Peyer's patch (tissue), 4 donors: Measurements from ENCODE around the gene DRC3. TPM values are rescaled to one million over a fixed set of nuclear protein-coding genes. Genes with fewer than 3 reads are reported as not detected.

Experiments
- DNase-seq, 3 donors: peaks; one replicate each; pipeline ENCODE4 v3.0.0-alpha.2; 2017 to 2019
- H3K27ac ChIP-seq, 4 donors: fragments of 200-600 bp; sonication (generic); one replicate each; pipeline ENCODE4 v1.5.1; 2016 to 2019
- H3K27me3 ChIP-seq, 2 donors: fragments of 200-600 bp; sonication (generic); one replicate each; pipeline ENCODE4 v1.5.1; 2019
- H3K36me3 ChIP-seq, 3 donors: fragments of 200-600 bp; sonication (generic); one replicate each; pipeline ENCODE4 v1.5.1; 2016 to 2019
- H3K4me1 ChIP-seq, 4 donors: fragments of 200-600 bp; sonication (generic); one replicate each; pipeline ENCODE4 v1.5.1; 2016 to 2019
- H3K4me3 ChIP-seq, 4 donors: fragments of 200-600 bp; sonication (generic); 1 replicate in 3 of 4; 2 replicates in 1 of 4; pipeline ENCODE4 v1.5.1; 2016 to 2019; ENCODE audit warnings: mild to moderate bottlenecking in 1 of 4
- H3K9me3 ChIP-seq, 4 donors: fragments of 200-600 bp; sonication (generic); one replicate each; pipeline ENCODE4 v1.5.1; 2016 to 2019; ENCODE audit warnings: mild to moderate bottlenecking in 1 of 4
- POLR2A ChIP-seq, 2 donors: fragments of 450-650 bp; IDR thresholded peaks; one replicate each; pipeline ENCODE4 v1.5.1; 2017; ENCODE audit warnings: antibody characterized with exemption in 2 of 2, mild to moderate bottlenecking in 2 of 2, moderate library complexity in 2 of 2
- total RNA-seq, 4 donors: library from RNA; depleted of rRNA; stranded (reverse); fragments of >200 nt; gene quantifications; one replicate each; pipeline ENCODE4 v1.1.0, GENCODE V29; 2016
- TF ChIP-seq, protein P1 (sequence below), 6 experiments: fragments of 450-650 bp in 4 of 6; fragments of 200-600 bp in 2 of 6; sonication (generic) in 1 of 6; IDR thresholded peaks; one replicate each; pipeline ENCODE4 v1.5.1; 2017 to 2019; ENCODE audit warnings: antibody characterized with exemption in 6 of 6, mild to moderate bottlenecking in 3 of 6, moderate library complexity in 1 of 6

Gene DRC3
- total RNA-seq, 4 donors from 2014 or later, result 0.57 to 6.3 (median 5.8) TPM; not detected in 1

DNA sequence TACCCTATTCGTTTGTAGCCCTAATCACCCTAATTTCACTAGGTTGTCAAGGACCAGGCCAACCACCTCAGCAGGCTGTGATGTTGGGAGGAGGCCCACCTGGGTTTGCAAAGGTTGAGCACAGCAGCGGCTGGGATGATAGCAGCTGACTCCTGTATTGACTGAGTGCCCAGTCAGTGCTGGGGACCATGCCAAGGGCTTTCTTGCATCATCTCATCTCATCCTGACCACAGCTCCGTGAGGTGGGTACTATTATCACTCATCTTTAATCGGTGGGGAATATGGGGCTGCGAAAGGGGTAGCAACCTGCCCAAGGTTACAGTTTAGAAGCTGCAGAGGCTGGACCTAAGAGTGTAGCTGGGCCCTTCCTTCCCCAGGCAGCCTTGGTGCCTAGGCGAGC lies 54.6 kb downstream of the DRC3 start:
- no peaks in the 10 kb centered on the region for H3K27me3 ChIP-seq
- H3K4me3 ChIP-seq, result no peak overlapping the region
- no peaks in the 10 kb centered on the region for H3K9me3 ChIP-seq
- no peaks in the 10 kb centered on the region for H3K4me1 ChIP-seq
- peaks cover 0 to 17% (median 0%) of the 10 kb centered on the region in 3 donors for H3K36me3 ChIP-seq
- no peak for TF ChIP-seq POLR2A (IDR thresholded peaks at IDR 0.05)
- TF ChIP-seq, protein P1, sequence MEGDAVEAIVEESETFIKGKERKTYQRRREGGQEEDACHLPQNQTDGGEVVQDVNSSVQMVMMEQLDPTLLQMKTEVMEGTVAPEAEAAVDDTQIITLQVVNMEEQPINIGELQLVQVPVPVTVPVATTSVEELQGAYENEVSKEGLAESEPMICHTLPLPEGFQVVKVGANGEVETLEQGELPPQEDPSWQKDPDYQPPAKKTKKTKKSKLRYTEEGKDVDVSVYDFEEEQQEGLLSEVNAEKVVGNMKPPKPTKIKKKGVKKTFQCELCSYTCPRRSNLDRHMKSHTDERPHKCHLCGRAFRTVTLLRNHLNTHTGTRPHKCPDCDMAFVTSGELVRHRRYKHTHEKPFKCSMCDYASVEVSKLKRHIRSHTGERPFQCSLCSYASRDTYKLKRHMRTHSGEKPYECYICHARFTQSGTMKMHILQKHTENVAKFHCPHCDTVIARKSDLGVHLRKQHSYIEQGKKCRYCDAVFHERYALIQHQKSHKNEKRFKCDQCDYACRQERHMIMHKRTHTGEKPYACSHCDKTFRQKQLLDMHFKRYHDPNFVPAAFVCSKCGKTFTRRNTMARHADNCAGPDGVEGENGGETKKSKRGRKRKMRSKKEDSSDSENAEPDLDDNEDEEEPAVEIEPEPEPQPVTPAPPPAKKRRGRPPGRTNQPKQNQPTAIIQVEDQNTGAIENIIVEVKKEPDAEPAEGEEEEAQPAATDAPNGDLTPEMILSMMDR (IDR thresholded peaks at IDR 0.05), result no peak
- no peak overlapping the region for H3K27ac ChIP-seq
- peak in 1 of 3 donors; percentile 19 for DNase-seq

DNA sequence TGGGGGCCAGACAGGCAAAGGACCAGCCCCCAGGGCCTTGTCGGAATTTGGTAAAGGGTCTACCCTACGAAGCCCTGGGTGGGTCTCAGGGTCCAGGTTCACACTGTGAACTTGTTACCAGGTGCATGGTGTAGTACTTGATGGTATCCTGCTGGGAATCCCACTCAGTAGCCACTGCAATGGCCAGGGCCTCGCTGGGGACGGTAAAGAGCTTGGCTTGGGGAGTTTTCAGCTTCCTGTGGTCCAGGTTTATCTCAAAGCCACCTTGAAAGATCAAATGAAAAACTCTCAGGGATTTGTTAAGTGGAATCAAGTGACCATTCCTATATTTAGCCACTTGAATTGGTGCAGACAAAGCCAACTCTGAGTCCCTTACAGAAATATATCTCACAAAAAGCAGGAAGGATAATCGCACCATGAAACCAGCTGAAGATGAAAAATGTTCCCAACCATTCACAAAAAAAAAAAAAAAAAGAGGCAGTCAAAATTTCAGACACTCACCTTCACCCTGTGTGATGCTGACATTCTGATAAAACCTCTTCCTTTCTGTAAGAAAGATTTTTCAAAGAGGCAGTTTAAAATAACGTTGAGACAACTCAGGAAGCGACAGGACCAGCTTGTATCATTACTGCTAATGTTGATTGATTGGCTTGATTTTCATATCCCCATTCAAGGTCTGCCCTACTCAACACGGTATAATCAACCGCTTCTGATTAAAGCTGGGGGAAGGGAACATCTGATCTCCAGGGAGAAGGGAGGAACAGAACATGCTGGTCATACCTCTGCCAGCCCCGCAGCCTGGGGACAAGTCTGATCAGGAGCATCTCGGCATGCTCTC lies 55.7 kb downstream of the DRC3 start:
- DNase-seq, result no peak
- H3K27ac ChIP-seq, result no peak overlapping the region
- no peaks in the 10 kb centered on the region for H3K27me3 ChIP-seq
- TF ChIP-seq, protein P1 (IDR thresholded peaks at IDR 0.05), result no peak
- no peak for TF ChIP-seq POLR2A (IDR thresholded peaks at IDR 0.05)
- no peak overlapping the region for H3K4me3 ChIP-seq
- no peaks in the 10 kb centered on the region for H3K4me1 ChIP-seq
- H3K9me3 ChIP-seq, result no peaks in the 10 kb centered on the region
- peaks cover 0 to 17% (median 0%) of the 10 kb centered on the region in 3 donors for H3K36me3 ChIP-seq

DNA sequence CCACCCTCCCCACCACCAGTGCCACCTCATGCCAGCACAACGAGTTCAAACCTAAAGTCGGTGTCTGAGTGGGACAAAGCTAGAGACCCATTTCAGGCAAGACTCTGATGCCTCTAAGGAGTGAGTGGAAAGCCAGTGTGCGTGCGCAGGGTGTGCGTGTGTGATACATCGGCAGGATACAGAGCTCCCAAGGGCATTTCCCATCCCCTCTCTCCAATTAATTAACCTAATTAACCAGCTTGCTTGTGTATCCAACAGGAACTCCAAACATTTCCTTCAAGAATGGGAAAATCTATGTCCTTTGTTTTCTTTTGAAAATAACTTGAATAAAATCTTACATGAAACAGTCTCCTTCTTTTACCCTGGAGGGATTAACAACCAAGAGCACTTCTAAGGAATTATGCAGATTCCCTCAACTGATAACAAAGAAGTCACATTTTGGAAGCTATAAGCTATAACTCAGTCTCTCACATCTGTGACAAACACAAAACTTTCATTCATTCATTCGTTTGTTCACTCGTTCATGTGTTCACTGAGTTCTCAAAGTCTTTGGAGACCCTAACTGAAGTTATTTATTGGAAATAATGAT lies 56.4 kb downstream of the DRC3 start:
- Histone ChIP-seq H3K4me3 (no peak overlapping the region), H3K9me3 (no peaks in the 10 kb centered on the region), H3K36me3 (peaks cover 0 to 16% (median 0%) of the 10 kb centered on the region in 3 donors), H3K4me1 (no peaks in the 10 kb centered on the region), H3K27ac (no peak overlapping the region), H3K27me3 (no peaks in the 10 kb centered on the region)
- TF ChIP-seq, protein P1 (IDR thresholded peaks at IDR 0.05), result no peak
- TF ChIP-seq POLR2A (IDR thresholded peaks at IDR 0.05), result no peak
- DNase-seq, result peak in 1 of 3 donors; percentile 27

DNA sequence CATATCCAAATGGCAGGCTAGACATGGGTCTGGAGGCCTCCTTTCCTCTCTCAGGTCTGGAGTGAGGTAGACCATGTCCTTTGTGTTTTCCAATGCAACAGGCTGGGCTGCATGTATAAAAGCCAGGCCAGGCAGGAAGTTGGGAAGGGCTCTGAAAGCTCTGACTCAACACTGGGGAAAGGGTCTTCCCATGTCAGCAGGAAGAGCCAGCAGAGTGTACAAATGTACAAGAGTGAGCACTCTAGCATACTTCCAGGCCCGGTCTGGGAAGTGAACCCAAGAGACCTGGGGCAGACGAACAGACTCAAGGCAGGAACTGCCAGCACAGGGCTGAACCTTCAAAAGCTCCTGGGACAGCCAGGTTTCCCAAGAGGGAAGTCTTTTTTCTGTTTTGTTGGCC lies 59.3 kb downstream of the DRC3 start:
- no peak for DNase-seq
- Histone ChIP-seq H3K27ac (no peak overlapping the region), H3K4me3 (no peak overlapping the region), H3K4me1 (peaks cover 0 to under 1% (median under 1%) of the 10 kb centered on the region in 4 donors), H3K36me3 (peaks cover 0 to 11% (median 0%) of the 10 kb centered on the region in 3 donors), H3K9me3 (no peaks in the 10 kb centered on the region), H3K27me3 (no peaks in the 10 kb centered on the region)
- TF ChIP-seq, protein P1 (IDR thresholded peaks at IDR 0.05), result no peak
- no peak for TF ChIP-seq POLR2A (IDR thresholded peaks at IDR 0.05)

DNA sequence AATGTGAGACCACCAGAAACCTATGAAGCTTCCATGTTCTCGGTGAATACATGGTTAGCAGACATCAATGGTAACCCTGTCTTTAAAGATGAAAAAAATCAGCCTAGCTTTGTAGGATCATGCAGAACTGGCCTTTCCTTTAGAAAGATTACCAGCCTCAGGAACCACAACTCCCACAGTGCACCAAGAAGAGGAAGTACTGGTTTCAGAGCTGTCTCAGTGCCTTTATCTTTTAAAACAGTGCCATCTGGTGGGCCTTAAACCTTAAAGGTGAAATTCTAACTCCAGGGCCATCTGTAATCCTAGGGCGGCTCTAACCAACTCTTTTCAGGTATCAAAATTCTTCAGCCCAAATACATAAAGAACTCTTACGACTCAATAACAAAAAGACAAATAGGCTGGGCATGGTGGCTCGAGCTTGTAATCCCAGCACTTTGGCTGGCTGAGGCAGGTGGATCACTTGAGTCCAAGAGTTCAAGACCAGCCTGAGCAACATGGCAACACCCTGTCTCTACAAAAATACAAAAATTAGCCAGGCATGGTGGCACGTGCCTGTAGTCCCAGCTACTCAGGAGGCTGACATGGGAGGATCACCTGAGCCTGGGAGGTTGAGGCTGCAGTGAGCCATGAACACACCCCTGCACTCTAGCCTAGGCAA lies 60.9 kb downstream of the DRC3 start:
- Histone ChIP-seq H3K9me3 (no peaks in the 10 kb centered on the region), H3K4me1 (peaks cover 0 to 17% (median 9%) of the 10 kb centered on the region in 4 donors), H3K27me3 (no peaks in the 10 kb centered on the region), H3K4me3 (no peak overlapping the region), H3K27ac (no peak overlapping the region), H3K36me3 (no peaks in the 10 kb centered on the region)
- no peak for TF ChIP-seq POLR2A (IDR thresholded peaks at IDR 0.05)
- TF ChIP-seq, protein P1 (IDR thresholded peaks at IDR 0.05), result peak in 5 of 6 experiments; percentile 45 to 88 (median 85)
- DNase-seq, result peak in 2 of 3 donors; percentile 62 to 79
